Ammon's horn (tissue), 1 donor: ENCODE measurements around the gene PLCL2.

Experiments used
- DNase-seq: peaks from one replicate; pipeline ENCODE4 v3.0.0-alpha.2; 2016; ENCODE audit warnings: low spot score

PLCL2 gene

DNA sequence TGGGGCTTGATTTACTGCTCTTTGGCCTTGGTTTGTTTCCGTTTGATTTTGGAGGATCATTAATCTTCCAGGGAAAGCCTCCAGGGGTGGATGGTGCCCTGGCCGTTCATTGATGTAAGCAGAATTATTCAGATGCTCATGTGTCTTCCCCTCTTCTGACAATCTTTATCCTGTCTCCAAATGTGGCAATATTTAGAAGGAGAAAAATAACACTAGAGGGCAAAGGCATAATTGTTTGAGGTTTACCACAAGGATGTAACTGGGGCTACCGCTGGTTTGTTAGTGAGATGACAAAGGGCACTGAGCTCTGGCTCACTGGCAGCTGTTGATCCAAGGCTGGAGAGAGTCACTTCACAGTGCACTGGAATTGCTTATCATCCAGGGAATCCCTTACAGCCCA, 18.2 kb upstream of the PLCL2 start:
- no peak for DNase-seq

DNA sequence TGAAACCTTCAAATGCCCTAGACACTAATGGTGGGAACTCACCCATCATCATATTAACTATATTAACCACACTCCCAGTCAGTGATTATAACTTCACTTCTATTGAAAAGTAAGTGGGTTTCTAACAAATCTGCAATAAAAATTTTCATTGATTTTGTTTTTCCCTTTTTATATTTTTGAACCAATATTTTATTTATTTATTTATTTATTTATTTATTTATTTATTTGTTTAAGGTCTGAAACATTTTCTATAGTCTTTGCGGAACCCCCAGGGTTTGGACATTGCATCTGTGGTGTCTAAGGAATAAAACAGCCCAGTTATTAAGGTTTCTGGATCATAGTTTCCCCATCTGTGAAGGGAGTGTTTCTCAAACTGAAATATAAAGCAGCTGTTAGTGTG, 16.2 kb upstream of the PLCL2 start:
- no peak for DNase-seq

DNA sequence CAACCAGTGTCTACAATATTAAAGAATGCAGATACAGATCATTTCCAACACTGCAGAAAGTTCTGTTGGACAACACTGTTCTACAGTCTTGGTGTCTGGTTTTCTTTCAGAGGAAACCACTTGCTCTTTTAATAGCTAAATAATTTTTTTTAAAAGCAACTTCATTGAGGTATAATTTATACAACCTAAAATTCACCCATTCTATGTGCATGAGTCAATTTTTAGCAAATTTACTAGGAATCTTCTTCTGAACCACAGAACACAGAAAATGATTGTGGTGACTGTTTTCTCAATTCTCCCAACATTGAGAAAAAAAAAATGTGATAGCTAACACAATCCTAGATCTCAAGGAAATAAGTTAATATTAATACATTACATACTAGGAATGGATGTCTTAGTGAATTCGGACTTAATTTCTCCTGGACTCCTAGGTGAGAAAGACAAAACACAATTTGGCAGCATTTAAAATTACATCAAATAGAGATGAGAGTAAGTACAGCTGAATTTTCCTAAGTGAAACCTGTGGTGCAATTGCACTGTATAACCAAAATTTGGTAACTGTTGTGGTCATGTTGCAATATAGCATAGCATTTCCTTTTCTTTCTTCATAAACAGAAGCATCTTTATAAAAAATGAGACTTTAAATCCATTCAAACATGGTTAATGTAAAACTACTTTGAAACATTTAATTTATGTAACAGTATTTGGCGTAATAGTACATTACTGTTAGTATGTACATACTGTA, 15.3 kb upstream of the PLCL2 start:
- no peak for DNase-seq

DNA sequence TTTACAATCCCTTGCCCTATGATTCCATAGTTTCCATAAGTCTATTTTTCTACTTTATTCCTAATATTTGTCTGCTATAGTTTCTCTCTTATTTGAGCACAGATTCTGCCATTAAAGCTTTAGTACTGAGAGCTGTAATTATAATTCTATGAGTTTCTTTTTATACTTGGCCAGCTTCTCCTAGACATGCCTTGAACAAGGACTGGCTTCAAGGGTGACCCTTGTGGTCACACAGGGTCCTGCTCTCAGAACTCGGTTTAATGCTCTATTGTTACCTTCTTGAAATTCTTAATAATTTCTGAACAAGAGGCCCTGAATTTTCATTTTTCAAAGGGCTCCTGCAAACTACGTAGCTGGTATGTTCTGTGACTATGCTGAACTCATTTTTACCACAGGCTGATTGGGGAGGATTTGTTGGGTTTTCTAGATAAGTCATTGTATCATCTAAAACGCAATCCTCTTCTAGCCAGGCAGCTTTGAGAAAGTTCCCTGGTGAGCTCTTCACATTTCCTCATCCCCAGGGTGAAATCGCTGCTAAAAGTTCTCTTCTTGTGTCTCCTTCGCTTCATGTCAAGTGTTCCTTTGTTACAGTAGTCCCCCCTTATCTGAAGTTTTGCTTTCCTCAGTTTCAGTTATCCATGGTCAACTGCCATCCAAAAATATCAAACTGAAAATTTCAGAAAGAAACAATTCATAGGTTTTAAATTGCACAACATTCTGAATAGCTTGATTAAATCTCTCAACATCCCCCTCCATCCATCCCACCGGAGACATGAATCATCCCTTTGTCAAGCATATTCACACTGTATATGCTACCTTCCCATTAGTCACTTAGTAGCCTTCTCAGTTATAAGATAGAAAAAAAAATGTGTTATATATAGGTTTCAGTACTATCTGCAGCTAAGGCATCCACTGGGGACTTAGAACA, 12.6 kb upstream of the PLCL2 start:
- no peak for DNase-seq

- no peak for DNase-seq
Observed at GRCh38 chr3:16873872-16874271, 10.9 kb upstream of the PLCL2 start.

DNA sequence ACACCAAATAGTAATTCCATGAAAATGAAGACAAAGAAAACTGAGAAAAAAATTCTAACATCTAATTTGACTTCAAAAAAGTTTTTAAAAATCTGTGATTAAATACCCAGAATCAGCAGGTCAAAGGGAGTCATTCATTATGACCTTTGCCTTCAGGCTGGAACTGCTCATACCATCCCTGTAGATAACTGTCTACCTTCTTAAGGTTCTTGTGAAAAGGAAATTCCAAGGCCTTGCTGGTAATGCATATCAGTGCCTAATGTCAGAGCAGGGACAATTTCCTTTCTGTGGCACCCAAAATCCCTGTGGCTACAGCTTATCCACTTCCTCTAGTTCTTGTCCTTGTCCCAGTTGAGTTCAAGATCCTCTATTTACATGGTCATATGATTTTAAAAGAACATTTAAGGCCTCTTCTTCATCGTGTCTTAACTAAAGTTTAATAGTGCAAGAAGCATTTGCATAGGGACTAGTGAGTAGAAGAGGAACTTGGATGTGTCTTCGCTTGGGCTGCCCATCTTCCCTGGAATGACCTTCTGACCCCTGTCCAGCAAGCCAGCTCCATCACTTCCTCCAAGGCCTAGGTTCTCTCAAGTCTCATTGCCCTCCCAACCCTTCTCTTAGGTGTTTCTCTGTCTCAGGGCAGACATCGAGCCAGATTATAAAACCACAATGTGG, 8.7 kb upstream of the PLCL2 start:
- DNase-seq: no peak

DNA sequence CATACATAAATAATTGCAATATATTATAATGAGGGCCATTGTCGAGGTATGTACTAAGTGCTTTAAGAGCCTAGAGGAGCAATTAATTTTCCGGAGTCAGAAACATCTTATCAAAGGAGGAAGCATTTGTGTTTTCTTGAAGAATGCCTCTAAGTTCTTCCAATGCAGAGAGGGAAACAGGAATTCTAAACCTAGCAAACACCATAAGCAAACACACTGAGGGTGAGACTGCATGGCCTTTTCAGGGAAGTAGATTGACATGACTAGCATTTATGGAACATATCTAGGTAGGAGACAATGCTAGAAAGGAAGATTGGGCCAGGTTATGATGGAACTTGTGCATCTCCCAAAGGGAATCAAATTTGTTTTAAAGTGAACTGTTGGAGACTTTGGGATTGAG, 7.2 kb upstream of the PLCL2 start:
- DNase-seq: no peak

- no peak for DNase-seq
Observed at GRCh38 chr3:16877911-16878310, 6.8 kb upstream of the PLCL2 start.

- DNase-seq: no peak
Observed at GRCh38 chr3:16881896-16882630, 2.7 kb upstream of the PLCL2 start.

DNA sequence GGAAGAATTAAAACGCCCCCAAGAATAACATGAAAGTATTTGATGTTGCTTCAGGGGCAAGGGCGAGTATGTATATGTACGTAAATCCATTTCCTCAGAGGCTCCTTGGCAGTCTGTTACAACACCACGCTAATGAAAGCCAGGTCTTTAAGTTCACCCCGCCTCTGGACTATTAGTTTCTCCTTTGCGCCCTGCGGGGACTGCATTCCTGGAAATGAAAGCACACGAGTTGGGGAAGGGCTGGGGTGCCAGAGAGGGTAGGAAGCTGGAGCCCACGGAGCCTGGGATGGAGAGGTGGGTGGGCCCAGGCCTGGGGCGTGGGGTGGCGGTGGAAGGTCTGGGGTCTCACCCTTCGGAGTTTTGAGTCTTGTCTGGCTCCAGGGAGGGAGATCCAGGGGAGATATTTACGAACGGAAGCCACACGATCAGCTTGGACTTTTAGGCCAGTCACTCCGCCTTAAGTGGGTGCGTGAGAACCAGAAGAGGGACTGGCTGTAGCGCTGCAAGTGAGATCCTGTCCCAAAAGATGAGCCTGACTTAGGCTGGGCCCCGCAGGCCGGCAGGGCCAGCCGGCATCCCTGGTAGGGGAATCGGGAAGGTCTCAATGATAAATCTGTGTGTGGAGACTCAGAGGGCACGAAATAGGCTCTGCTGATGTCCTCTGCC, 1.6 kb upstream of the PLCL2 start:
- DNase-seq: no peak

DNA sequence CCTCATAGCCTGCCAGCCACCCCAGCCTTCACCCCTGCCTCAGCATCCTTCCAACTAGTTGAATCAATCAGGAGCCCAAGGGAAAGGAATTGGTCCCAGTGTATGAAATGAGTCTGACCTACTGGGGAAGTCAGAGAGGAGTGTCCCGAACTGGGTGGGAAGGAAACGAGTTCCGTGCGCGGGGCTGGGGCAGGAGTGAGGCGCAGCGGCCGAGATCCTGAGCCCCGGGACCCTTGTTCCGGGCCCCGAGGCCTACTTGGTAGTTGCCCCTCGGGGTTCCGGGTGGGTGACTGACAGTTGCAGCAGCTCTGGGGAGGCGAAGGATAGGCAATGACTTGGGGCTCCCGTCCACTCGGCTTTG, 1.1 kb upstream of the PLCL2 start:
- DNase-seq: no peak

- DNase-seq: peak; percentile 41
Observed at GRCh38 chr3:16884084-16884747, 539 bp upstream of the PLCL2 start.

GRCh38 chr3:16885593-16886302, 993 bp downstream of the PLCL2 start:
- no peak for DNase-seq

DNA sequence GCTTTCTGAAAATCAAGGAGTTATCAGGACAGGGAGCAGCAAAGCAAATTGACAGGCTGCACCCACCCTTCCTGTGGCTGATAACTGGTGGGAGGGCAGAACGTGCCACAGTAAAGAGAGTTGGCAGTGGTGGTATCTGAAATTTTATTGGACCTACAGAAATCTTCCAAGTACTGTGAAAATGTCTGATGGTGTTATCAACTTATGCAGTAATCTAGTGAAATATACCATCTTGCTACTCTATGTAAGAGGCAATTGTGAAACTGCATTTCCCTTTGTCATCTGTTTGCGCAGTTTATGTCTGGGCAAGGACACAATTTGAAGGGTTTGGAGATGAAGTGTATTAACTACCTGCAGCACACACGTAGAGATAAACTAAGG, 1.5 kb downstream of the PLCL2 start:
- no peak for DNase-seq

DNA sequence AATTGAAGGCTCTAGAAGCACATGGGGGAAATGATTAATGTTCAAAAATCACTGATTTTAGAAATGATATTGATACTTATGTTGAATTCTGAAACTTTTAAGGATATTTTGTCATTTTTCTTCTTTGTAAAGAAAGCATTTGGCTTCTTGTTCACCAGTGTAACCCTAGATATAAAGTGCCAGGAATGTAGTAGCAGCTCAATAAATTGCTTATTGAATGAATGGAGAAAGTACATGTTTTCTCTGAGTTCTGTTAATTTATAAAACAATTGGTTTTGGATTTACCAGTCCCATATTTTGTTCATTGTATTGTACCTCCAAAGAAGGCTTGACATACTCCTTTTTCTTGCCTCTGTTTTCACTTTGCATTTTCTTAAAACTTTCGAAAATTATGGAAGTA, 2.4 kb downstream of the PLCL2 start:
- DNase-seq: no peak

GRCh38 chr3:16888356-16888755, 3.6 kb downstream of the PLCL2 start:
- no peak for DNase-seq

- DNase-seq: no peak
Observed at GRCh38 chr3:16888785-16889607, 4.2 kb downstream of the PLCL2 start.

GRCh38 chr3:16890597-16891333, 6.0 kb downstream of the PLCL2 start:
- no peak for DNase-seq
